ENCODE results near the gene TAF13. TPM values are rescaled to one million over a fixed set of nuclear protein-coding genes. Genes with fewer than 3 reads are reported as not detected.
A peak's percentile ranks its signal among the peaks of the same experiment; 100 is the strongest.

The TAF13 gene
- total RNA-seq, 1 experiment from 2014 or later, result 21.9 TPM

GRCh38 chr1:109090196-109091077, 14.6 kb upstream of the TAF13 start, which contains the start of gene TMEM167B:
TSS of gene TMEM167B (plus strand) at chr1:109090764. CDS start at chr1:109090873, 109 bp downstream.
- Mint-ChIP-seq H3K27me3 (ENCODE audit: insufficient read depth, unreplicated experiment) (no peaks in the 10 kb centered on the region), H3K27ac (ENCODE audit: unreplicated experiment) (peak within 1 kb of the TSS; percentile 94), H3K4me1 (ENCODE audit: low read depth, unreplicated experiment) (peaks cover 6% of the 10 kb centered on the region), H3K36me3 (ENCODE audit: insufficient read depth, unreplicated experiment) (peaks cover 6% of the 10 kb centered on the region), H3K4me3 (ENCODE audit: unreplicated experiment) (peak within 1 kb of the TSS; percentile 96), H3K9me3 (ENCODE audit: unreplicated experiment) (no peaks in the 10 kb centered on the region)
- ChIA-PET POLR2A (interaction anchor here (0.5 to 1.8 kb wide), 5 partner anchors 10 to 164 kb away, joined by 3 to 12 read pairs (median 4); partner anchors contain the start of genes SARS1, TAF13 and WDR47), CTCF (interaction anchor here (3.5 kb wide), 1 partner anchor 10 kb away, joined by 13 read pairs; no protein-coding TSS in a partner anchor)
- Histone ChIP-seq H3K4me3 (ENCODE audit: low read depth, low read length) (peak within 1 kb of the TSS; percentile 48), H3K9me3 (no peaks in the 10 kb centered on the region), H3K36me3 (ENCODE audit: control insufficient read depth, insufficient read depth, low read length) (no peaks in the 10 kb centered on the region), H3K27me3 (replicated peaks; ENCODE audit: control insufficient read depth, insufficient read depth, low read length) (no peaks in the 10 kb centered on the region), H3K4me1 (no peaks in the 10 kb centered on the region)
- BruUV-seq (replicated peaks), result TSS peak; percentile 74
- TF ChIP-seq CTCF (IDR thresholded peaks at IDR 0.05; ENCODE audit: insufficient read depth in 1 of 2, low read depth in 1 of 2, low read length in 1 of 2, severe bottlenecking in 1 of 2, unreplicated experiment in 1 of 2), result no peak
- DNase-seq, result peak; percentile 85 to 92
- intact Hi-C loops (cut with micrococcal nuclease; ENCODE audit: unreplicated experiment), result loop anchor here (1.0 to 10.0 kb wide), 3 partner anchors 10 to 307 kb away; partner anchors contain the start of gene SORT1

- peak; percentile 50 to 85 for TF ChIP-seq CTCF (IDR thresholded peaks at IDR 0.05; ENCODE audit: insufficient read depth in 1 of 2, low read depth in 1 of 2, low read length in 1 of 2, severe bottlenecking in 1 of 2, unreplicated experiment in 1 of 2)
- H3K36me3 Mint-ChIP-seq (ENCODE audit: insufficient read depth, unreplicated experiment), result peaks cover 6% of the 10 kb centered on the region
- no peaks in the 10 kb centered on the region for H3K9me3 Mint-ChIP-seq (ENCODE audit: unreplicated experiment)
- CTCF ChIA-PET, result interaction anchor here (0.6 to 3.5 kb wide), 4 partner anchors 11 to 48 kb away, joined by 3 to 13 read pairs (median 8); partner anchors contain the start of genes TAF13 and WDR47
- POLR2A ChIA-PET, result interaction anchor here (0.6 to 1.8 kb wide), 4 partner anchors 11 to 124 kb away, joined by 4 to 12 read pairs (median 8); partner anchors contain the start of genes SARS1, TAF13 and WDR47
- H3K4me1 Mint-ChIP-seq (ENCODE audit: low read depth, unreplicated experiment), result peaks cover 6% of the 10 kb centered on the region
- no peaks in the 10 kb centered on the region for H3K36me3 ChIP-seq (ENCODE audit: control insufficient read depth, insufficient read depth, low read length)
- H3K27ac Mint-ChIP-seq (ENCODE audit: unreplicated experiment), result peak overlapping the region; percentile 94
- peak; percentile 80 to 84 for DNase-seq
- peak overlapping the region; percentile 48 for H3K4me3 ChIP-seq (ENCODE audit: low read depth, low read length)
- no peaks in the 10 kb centered on the region for H3K4me1 ChIP-seq
- no peaks in the 10 kb centered on the region for H3K9me3 ChIP-seq
- intact Hi-C loops (cut with micrococcal nuclease; ENCODE audit: unreplicated experiment), result loop anchor here (1.0 to 10.0 kb wide), 4 partner anchors 23 to 308 kb away; partner anchors contain the start of gene SORT1
- no peaks in the 10 kb centered on the region for H3K27me3 ChIP-seq (replicated peaks; ENCODE audit: control insufficient read depth, insufficient read depth, low read length)
- BruUV-seq (replicated peaks), result no TSS peak
- H3K4me3 Mint-ChIP-seq (ENCODE audit: unreplicated experiment), result peak overlapping the region; percentile 96
- no peaks in the 10 kb centered on the region for H3K27me3 Mint-ChIP-seq (ENCODE audit: insufficient read depth, unreplicated experiment)
Observed at GRCh38 chr1:109089242-109090015, 13.6 kb upstream of the TAF13 start.
